GM19324 (cell line): ENCODE data around the gene EOLA1.

Source experiments
- ATAC-seq: cut with Tn5 transposase; IDR thresholded peaks from one replicate; pipeline ENCODE4 v1.9.1; 2021; ENCODE audit warnings: mild to moderate bottlenecking, moderate library complexity; ENCODE audit not compliant: unreplicated experiment, low FRiP score

Gene EOLA1

DNA sequence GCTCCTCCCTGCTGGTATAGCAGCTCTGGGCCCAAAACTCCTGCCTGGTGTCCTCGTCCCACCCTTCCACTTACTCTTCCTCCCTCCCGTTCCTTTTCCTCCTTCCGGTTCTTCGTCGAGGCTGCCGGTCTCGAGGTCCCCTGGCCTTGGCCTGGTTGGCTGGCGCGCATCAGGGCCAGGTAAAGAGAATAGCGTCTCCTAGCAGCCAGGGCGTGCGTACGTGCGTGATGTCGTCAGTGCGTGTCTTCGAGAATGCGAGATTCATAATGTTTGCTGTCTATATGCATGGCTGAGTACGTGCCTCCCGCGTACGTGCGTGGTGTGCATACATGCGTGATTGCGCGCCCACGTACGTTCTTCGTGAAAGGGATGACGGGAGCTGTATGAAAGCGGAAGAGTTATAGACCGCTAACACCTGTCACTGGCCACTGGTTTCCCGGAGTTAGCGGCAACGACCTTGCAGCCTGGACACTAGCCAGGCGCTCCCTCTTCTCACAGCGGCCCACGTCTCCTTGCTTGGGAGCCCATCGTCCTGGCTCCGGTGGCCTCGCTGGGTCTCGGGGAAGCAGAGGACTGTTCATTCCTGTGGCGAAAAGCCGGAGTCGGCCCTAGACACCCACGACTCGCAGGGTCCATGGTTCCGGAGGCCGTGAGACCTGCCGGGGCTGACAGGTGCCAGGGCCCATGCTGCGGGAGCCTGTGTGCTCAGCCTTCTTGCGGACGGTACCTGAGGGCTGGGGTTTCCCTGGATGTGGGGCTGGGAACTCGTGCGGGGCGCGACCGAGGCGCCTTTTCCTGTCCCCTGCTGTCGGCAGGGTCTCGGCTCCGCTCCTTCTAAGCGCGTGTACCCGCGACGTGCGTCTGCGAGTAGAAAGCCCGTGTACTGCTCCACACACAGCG is at the start of gene EOLA1:
Gene EOLA1, plus strand, starts transcription at position 392 of the 900 bp plus-strand sequence. CDS start 4,619 bp downstream, outside the sequence.
- ATAC-seq, result peak; percentile 84

DNA sequence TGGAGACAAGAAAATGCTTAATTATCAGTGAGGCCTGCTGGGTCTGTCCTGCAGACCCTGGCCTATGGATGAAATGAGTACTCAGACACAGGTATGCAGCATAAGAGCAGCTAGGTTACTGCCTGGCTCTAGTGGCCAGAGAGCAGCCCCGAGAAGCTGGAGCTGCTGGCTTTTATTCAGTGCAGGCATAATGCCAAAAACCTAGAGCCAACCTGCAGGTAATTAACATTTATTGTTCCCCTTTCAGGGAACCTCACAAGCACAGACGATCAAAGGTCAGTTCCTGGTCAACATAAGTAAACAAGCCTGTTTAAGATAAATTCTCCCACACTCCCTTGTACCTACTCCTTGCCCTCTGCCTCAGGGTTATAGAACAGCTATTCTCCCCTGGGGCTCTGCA is 49.0 kb upstream of the EOLA1 start:
- no peak for ATAC-seq

DNA sequence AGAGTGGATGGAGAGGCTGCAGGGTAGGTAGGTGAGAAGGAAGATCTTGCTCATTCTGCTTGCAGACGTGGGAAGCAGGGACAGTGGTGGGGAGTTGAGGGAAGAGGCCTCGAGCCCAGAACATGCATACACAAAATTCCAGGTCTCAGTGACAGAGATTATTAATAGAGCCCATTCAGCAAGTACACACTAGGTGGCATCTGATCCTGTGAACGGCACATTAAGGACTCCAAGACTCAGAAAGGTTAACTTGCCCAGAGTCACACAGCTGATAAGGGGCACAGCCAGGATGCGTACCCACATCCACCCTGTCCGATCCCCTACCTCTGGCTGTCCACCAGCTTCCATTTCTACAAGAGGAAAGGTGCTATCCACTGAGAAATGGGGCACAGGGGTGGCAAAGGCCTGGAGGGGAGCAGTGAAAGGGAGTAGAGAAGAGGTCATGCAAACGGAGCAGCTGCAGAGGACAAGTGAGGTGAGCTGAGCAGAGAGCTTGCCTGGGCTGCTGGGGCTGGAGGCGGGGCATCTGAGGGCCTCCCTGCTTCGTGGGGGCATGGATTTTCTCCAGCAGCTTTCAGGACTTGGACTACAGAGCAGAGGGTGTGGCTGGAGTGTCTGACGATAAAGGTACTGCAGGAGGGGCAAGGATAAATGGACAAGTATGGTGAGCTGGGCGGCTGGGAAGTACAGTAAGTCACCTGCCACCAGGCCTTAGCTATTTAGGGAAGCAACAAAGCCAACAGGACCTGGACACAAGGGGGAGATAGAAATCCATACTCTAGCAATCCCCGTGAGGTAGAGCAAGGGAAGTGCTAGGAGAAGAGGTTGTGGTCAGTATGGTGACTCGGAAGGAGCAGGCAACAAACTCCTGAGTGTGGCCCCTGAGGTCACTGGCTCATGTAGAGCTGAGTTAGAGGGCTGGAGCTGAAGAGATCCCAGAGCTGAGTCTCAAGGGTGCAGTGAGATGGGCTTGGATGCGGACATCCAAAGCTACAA is 46.9 kb upstream of the EOLA1 start:
- ATAC-seq, result no peak

DNA sequence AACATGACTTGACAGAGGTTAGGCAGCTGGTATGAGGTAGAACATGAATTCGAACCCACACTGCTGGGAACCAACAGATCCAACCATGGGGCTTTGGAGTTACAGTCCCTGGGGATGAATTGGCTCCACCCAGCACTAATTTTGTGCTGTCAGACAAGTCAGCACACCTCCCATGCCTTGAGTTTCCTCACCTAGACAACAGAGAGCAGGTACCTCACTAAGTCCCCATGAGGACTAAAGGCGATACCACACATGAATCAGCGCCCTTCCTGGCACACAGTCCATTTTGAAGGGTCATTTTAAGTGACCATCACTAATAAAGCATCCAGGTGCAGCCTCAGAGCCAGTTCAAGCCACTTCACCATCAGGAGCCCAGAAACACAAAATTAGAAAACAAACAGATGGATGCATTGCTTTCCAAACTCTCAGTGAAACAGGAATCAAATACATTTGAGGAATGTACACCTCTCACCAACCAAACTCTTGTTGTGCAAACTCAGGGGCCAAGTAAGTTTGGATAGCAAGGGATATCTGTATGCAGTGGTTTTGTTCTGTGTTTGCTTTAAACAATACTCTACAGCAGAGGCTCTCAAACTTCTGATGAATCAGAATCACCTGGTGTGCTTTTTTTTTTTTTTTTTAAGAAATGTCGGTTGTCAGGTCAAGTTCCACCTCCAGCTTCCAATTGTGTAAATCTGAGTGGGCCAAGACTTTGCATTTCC is 45.8 kb upstream of the EOLA1 start:
- no peak for ATAC-seq

DNA sequence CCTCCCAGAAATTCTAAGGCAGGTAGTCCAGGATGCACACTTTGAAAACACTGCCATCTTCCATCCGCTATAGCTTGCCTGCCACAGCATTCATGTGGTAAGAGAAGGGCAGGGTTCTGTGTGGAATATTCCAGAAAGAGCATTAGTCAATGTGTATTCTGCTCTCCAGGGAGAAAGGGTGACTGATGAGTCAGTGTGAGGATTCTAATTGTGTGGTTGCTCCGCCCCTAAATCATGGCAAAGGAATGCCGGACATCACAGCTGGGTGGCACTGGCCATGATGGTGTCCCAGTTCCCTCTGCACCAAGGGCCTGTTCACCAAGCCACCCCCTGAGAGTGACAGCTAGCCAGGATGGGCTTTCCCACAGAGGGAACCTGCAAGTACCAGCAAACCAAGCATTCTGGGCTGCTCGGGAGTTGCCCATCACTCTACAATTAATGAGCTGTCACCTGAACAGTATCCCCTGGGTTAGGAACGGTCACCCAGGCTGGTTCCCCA is 45.2 kb upstream of the EOLA1 start:
- no peak for ATAC-seq

DNA sequence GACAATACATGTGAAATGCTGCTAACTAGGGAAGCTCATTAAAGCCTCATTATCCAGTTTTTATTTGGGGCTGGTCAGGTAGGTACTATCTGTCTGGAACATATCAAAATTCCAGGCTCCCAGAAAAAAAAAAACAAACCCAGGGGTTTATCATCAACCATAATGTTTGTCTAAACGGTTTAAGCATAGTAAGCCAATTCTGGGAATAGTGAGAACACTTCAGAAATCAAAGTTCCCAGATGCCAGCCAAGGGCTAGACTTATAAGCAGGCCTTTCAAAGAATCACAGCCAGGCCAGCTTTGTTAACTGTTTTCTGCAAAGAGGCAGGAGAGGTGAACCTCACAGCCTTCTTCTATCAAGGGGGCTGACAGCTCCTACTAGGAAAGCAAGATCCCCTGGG is 43.8 kb upstream of the EOLA1 start:
- ATAC-seq, result no peak

DNA sequence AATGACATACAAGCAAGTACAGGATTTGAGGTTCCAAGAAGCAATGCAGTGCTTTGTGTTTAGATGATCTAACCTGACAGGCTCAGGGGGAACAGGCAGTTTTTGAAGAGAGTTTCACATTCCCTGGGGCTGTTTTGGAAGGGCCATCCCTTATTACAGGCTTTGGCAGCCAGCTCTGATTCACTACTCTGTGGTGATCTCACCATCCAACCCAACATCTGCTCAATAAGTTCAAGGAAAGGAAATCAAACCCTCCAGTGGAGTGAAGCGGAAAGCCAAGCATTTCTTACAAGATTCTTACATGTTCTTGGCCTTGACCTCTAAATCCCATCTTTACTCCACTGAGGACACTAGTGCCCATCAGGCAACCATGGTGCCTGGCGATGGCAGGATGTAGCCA is 43.2 kb upstream of the EOLA1 start:
- no peak for ATAC-seq

DNA sequence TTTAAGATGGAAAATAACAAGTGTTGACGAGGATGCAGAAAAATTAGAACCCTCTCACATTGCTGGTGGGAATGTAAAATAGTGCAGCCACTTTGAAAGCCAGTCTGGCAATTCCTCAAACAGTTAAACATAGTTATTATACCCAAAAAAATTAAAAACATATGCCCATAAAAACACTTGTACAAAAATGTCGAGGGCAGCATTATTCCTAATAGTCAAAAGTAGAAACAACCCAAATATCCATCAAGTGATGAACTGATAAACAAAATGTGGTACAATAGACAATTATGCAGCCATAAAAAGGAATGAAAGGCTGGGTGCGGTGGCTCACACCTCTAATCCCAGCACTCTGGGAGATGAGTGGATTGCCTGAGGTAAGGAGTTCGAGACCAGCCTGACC is 42.0 kb upstream of the EOLA1 start:
- ATAC-seq, result no peak

DNA sequence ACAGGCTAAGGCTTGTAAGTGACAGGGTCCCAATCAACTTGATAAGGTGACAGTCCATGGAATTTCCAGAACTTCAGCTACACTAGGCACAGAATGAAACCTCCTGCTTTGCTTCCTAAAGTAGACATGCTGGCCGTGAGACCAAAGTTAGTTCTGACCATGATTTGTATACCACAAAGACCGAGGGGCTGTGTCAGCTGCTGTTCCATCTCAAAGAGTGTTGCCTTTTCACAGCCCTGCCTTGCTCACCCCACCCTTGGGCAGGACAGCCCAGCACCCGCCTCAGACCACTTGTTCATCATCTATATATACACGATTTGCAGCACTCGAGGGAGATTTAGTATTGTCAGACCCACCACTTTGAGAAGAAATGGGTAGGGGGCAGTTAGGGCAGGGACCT is 41.0 kb upstream of the EOLA1 start:
- ATAC-seq, result no peak

DNA sequence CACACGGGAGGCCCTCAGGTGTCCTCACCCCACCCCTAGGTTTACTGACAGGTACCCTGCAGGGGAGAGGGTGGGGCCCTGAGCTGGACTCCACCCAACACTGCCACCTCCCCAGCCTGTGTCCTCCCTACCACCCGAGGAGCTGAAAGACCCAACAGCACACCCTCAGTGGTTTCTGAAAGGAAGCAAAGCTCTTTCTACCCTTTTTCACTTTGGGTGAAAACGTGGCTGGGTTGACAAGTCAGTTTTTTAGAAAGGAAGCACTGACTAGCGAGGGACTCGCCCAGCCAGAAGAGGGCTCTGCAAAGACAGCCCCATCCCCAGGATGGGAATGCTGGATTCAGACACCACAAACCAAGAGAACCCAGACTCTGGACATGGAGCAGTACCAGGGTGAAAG is 37.9 kb upstream of the EOLA1 start:
- peak; percentile 3 for ATAC-seq

DNA sequence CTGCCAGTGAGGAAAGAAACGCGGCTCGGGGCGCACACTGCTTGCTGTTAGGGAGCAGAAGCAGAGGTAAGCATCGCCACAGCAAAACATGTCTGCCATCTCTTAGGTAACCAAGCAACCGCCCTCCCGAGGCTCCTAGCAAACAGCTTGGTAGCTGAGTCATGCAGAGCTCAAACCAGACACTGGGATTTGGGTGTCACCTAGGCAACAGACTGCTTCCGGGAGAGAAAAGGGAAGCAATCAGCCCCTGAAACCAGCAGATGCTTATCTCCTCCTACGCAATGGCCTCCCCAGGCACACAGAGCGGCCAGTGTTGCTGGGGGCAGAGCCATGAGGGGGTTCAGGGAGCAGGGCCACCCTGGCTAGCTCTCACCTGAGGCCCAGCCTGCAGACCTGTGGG is 37.4 kb upstream of the EOLA1 start:
- ATAC-seq, result peak; percentile 70

DNA sequence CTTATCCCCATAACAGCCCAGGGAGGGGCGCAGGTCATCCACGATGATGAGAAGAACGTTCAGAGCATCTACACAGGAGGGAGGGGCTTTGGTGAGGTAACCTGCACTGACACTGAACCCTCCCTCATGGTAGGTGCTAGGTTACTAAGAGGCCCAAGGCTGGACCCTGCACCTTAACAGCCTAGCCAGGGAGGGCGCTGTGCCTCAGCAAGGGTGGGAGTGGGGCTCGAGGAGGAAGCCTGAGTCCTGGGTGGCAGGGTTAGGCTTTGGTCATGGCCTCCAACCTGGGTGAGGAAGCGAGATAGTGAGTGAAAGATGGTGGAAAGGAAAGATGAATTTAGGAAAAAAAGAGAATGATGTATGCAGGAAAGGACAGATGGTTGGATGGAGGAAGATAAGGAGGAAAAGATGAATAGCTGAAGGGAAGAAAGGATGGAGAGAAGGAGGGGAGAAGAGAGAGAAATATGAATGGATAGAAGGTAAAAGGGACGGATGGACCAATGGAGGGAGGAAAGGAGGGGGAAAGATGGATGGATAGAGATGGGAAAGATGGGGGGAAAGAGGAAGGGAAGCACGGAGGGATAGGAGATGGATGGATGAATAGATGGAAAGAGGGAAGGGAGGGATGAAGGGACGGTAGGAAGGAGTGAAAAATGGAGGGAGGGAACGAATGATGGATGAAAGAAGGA is 36.4 kb upstream of the EOLA1 start:
- peak; percentile 27 for ATAC-seq

DNA sequence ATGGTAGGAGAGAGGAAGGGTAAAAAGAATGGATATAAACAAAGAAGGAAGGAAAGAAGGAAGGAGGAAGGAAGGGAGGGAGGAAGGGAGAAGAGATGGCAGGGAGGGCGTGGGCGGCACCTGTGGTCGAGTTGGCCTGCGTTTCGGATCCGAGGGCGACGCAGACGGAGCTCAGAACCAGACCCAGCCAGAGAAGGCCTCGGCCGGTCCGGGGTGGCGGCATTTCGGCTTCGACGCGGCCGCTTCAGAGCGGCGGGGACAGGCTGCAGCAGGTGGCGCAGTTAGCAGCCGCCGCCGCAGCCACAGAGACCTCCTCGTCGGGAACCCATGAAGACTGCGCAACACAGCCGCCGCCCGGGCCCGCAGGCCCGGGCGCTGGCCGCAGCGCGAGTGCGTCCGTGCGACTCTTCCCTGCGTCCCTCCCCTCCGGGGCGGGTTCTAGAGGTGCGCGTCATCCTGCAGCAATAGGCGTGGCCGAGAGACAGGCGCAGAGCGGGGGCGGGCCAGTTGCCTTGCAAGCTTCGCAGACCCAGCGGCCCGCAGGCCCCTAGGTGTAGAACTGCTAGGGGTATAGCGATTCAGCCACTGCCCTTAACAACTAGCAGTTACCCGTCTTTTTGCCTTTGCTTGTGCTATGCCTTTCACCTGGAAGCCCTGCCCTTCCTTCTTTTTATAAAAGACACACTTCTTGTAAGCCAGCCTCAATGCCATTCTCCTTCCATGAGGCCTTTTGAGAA is 35.7 kb upstream of the EOLA1 start, which contains the start of gene IDS:
Gene IDS, minus strand, starts transcription at position 392 of the 737 bp plus-strand sequence. Its CDS starts 169 bp downstream, at position 223.
- peak; percentile 81 for ATAC-seq

DNA sequence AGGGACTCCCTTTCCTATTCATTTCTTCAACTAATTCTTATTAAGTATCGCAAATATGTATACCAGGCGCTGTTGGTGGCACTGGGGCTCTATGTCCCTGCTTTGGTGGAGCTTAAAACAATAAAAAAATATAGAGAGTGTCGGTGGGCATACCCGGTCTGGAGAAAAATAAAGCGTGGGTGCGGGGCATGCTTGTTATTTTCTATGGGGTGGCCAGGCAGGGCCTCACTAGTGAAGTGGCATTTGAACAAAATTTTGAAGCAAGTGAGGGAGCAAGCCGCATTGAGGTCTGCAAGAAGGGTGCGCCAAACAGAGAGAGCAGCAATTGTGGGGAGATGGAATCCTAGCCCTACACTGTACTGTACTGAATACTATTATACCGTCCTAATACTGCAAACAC is 35.1 kb upstream of the EOLA1 start:
- ATAC-seq, result no peak

DNA sequence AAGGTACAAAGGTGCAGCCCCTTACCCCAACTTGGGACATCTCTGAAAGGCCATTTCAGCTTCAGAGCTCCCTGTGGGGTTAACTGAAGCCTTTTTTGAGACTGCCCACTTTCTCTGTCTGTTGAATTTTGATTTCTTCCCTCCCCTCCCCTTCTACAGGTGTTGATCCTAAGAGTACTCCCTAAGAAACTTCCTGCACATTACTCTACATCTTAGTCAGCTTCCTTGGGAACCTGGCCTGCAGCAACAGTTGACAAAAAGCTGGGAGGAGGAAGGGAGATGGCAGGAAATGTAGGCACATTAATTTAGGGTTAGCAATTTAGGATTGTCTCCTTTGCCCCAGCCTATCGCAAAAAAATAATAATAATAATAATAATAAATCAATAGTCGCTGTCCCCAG is 34.5 kb upstream of the EOLA1 start:
- no peak for ATAC-seq

DNA sequence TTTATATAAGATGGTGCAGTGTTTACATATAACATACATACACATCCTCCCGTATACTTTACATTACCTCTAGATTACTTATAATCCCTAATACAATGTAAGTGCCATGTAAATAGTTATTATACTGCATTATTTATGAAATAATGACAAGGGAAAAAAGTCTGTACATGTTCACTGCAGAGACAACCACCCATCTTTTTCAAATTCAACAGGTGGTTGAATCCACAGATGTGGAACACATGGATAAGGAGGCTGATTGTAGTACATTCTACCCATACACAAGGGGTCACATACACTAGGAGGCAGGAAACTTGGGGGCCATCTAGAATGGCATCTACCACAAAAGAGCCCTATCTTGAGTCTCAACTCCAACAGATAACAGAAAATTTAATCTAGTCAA is 32.3 kb upstream of the EOLA1 start:
- ATAC-seq, result no peak

DNA sequence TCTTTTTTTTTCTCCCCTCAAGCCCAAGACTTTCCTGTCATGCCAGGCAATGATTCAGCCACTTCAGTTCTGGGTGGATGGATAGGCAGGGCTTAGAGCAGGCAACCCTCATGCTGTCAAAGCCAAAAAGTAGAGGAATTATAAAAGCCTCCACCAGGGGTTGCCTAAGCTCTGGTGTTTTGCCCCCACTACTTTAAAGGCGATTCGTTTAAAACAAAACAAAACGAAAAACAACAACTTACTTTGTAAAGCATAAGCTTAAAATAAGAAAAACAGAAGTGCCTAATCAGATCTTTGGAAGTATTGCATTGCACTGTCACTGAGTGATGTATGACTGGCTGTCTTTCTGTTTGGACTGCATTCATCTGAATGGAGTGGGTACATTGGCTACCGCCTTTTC is 30.4 kb upstream of the EOLA1 start:
- no peak for ATAC-seq

DNA sequence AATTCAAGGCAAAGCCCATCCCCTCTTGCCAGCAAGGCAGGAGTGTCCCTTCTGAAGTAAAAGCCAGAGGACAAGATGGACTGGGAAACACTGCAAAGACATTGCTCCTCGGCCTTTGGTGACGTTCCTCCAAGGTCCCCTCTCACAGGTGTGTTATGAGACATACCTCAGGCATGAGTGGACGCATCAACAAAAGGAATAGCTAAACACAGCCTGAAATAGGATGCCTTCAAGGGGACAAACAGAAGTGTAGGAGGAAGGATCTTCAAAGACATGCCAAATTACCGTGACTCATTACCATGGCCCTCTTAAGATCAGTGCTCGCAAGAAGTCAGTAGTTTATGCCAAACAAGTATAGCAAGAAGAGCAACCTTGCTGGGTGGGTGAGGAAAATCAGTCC is 29.7 kb upstream of the EOLA1 start:
- no peak for ATAC-seq
